DND-41 (cell line): Measurements from ENCODE around the gene LACTBL1.

Experiments used
- ATAC-seq: fragments of 200-7000 bp; cut with Tn5 transposase; 3 replicates; pipeline ENCODE4 v1.9.1; 2021; ENCODE audit warnings: low read depth; ENCODE audit not compliant: insufficient read depth
- DNase-seq: peaks from one replicate; pipeline ENCODE4 v3.0.0-alpha.2; 2020
- H2AFZ ChIP-seq: 2 replicates; pipeline ENCODE4 v1.6.0; 2012; ENCODE audit warnings: low read depth, low read length
- H3K27ac ChIP-seq: 2 replicates; pipeline ENCODE4 v1.5.1; 2012; ENCODE audit warnings: low read length, inconsistent platforms
- H3K27me3 ChIP-seq: fragments of 200-600 bp; sonication (generic); 2 replicates; pipeline ENCODE4 v1.6.0; 2012; ENCODE audit warnings: low read length, mild to moderate bottlenecking, inconsistent platforms; ENCODE audit not compliant: insufficient read depth, poor library complexity
- H3K36me3 ChIP-seq: 2 replicates; pipeline ENCODE4 v1.5.1; 2012; ENCODE audit warnings: low read length, inconsistent platforms; ENCODE audit not compliant: insufficient read depth
- H3K4me1 ChIP-seq: 2 replicates; pipeline ENCODE4 v1.5.1; 2012; ENCODE audit warnings: mild to moderate bottlenecking, low read length; ENCODE audit not compliant: insufficient read depth
- H3K4me2 ChIP-seq: 2 replicates; pipeline ENCODE4 v1.6.0; 2012; ENCODE audit warnings: mild to moderate bottlenecking, moderate library complexity, low read length, inconsistent platforms; ENCODE audit not compliant: insufficient read depth
- H3K4me3 ChIP-seq, 2 experiments: fragments of 200-600 bp in 1 of 2; shearing (Covaris generic) in 1 of 2; 2 replicates each; pipeline ENCODE4 v1.5.1; 2012 to 2016; ENCODE audit warnings: inconsistent platforms in 2 of 2, low read length in 2 of 2, mild to moderate bottlenecking in 2 of 2, low read depth in 1 of 2, moderate library complexity in 1 of 2
- H3K79me2 ChIP-seq: 2 replicates; pipeline ENCODE4 v1.6.0; 2012; ENCODE audit warnings: low read length, inconsistent platforms; ENCODE audit not compliant: insufficient read depth
- H3K9ac ChIP-seq: 2 replicates; pipeline ENCODE4 v1.6.0; 2012; ENCODE audit warnings: low read depth, mild to moderate bottlenecking, inconsistent platforms, low read length, moderate library complexity
- H3K9me3 ChIP-seq: 2 replicates; pipeline ENCODE4 v1.5.1; 2012; ENCODE audit warnings: low read length, moderate library complexity, mild to moderate bottlenecking, inconsistent platforms; ENCODE audit not compliant: insufficient read depth, severe bottlenecking
- H4K20me1 ChIP-seq: 2 replicates; pipeline ENCODE4 v1.6.0; 2012; ENCODE audit warnings: low read length; ENCODE audit not compliant: insufficient read depth
- CTCF ChIP-seq: IDR thresholded peaks from 2 replicates; pipeline ENCODE4 v1.5.1; 2012; ENCODE audit warnings: borderline replicate concordance, low read length, moderate library complexity, mild to moderate bottlenecking; ENCODE audit not compliant: poor library complexity, severe bottlenecking; ENCODE audit errors: extremely low read depth
- EZH2 ChIP-seq: IDR thresholded peaks from 3 replicates; pipeline ENCODE4 v1.6.1; 2012; ENCODE audit warnings: borderline replicate concordance, low read depth, mild to moderate bottlenecking, moderate library complexity, low read length, inconsistent platforms; ENCODE audit not compliant: severe bottlenecking

Gene LACTBL1

GRCh38 chr1:22955146-22955545 lies 17.5 kb downstream of the LACTBL1 start:
- Histone ChIP-seq H3K27ac (no peak overlapping the region), H3K4me2 (no peak overlapping the region), H2AFZ (no peak overlapping the region), H3K4me3 (no peak overlapping the region), H3K9ac (no peak overlapping the region), H3K27me3 (peaks cover 3% of the 10 kb centered on the region), H3K4me1 (no peaks in the 10 kb centered on the region), H3K9me3 (no peaks in the 10 kb centered on the region), H3K36me3 (no peaks in the 10 kb centered on the region), H4K20me1 (no peaks in the 10 kb centered on the region), H3K79me2 (no peaks in the 10 kb centered on the region)
- TF ChIP-seq EZH2 (no peak), CTCF (no peak)
- ATAC-seq (no peak), DNase-seq (no peak)

- Histone ChIP-seq H3K4me3 (no peak overlapping the region), H3K4me1 (no peaks in the 10 kb centered on the region), H3K4me2 (no peak overlapping the region), H3K27ac (no peak overlapping the region), H3K36me3 (no peaks in the 10 kb centered on the region), H3K79me2 (no peaks in the 10 kb centered on the region), H3K9ac (no peak overlapping the region), H3K27me3 (peaks cover 3% of the 10 kb centered on the region), H2AFZ (no peak overlapping the region), H4K20me1 (no peaks in the 10 kb centered on the region), H3K9me3 (no peaks in the 10 kb centered on the region)
- DNase-seq (no peak), ATAC-seq (no peak)
- no peak for TF ChIP-seq EZH2
- no peak for TF ChIP-seq CTCF
Measured at GRCh38 chr1:22953740-22954141, 18.9 kb downstream of the LACTBL1 start.

GRCh38 chr1:22953057-22953739 lies 19.5 kb downstream of the LACTBL1 start:
- H3K9me3 ChIP-seq: no peaks in the 10 kb centered on the region
- no peak overlapping the region for H3K4me2 ChIP-seq
- no peaks in the 10 kb centered on the region for H3K36me3 ChIP-seq
- no peak overlapping the region for H3K4me3 ChIP-seq
- DNase-seq: no peak
- no peak for ATAC-seq
- H3K27me3 ChIP-seq: peaks cover 3% of the 10 kb centered on the region
- no peaks in the 10 kb centered on the region for H3K79me2 ChIP-seq
- TF ChIP-seq CTCF (no peak), EZH2 (no peak)
- H3K9ac ChIP-seq: no peak overlapping the region
- H4K20me1 ChIP-seq: no peaks in the 10 kb centered on the region
- no peak overlapping the region for H2AFZ ChIP-seq
- no peak overlapping the region for H3K27ac ChIP-seq
- H3K4me1 ChIP-seq: no peaks in the 10 kb centered on the region
